ES-I3 (cell line): ENCODE results near the gene MEI1.

Source experiments
- H3K36me3 ChIP-seq: 2 replicates; pipeline ENCODE4 v1.6.1; 2013; ENCODE audit warnings: mild to moderate bottlenecking, low read length, control low read depth, moderate library complexity; ENCODE audit not compliant: insufficient read depth
- H3K4me1 ChIP-seq: 2 replicates; pipeline ENCODE4 v1.6.1; 2013; ENCODE audit warnings: mild to moderate bottlenecking, control low read depth, low read length; ENCODE audit not compliant: insufficient read depth
- H3K9ac ChIP-seq: 2 replicates; pipeline ENCODE4 v1.6.1; 2013; ENCODE audit warnings: low read depth, mild to moderate bottlenecking, low read length, moderate library complexity
- H3K9me3 ChIP-seq: 2 replicates; pipeline ENCODE4 v1.6.1; 2013; ENCODE audit warnings: mild to moderate bottlenecking, low read length, moderate library complexity; ENCODE audit not compliant: control insufficient read depth, insufficient read depth

MEI1 gene

DNA sequence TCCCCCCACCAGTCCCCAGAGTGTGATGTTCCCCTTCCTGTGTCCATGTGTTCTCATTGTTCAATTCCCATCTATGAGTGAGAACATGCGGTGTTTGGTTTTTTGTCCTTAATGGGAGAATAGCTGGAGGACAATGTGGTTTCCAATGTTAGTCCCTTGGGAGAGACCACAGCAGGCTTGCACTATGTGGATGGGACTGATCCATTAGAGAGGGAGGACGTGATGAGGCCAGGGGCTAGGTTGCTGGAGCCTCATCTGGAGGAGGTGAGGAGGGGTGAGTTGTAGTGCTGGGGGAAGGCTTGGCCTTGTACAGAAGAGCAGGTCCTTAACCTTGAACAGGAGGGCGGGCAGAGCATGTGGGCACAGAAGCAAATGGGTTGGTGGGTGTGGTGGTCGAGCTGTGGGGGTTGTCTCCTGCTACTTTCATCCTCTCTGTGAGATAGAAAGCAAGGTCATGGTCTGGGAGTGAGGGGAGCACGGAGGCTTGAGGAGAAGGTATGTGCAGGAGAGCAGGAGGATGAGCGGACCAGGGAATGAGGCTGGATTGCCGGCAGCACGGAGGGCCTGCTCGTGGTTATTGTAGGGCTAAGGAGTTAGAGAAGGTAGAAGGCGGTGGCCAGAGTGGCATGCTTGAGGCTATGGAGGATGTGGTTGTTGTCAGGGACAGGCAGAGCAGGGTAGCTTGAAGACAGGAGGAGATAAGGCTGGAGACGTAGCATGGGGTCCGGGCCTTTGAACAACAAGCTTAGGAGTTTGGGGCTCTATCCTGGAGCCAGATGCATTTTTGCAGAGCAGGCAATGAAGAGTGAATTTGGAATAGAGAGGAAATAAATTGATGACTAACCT lies 122.4 kb downstream of the MEI1 start:
- Histone ChIP-seq H3K9me3 (no peaks in the 10 kb centered on the region), H3K36me3 (no peaks in the 10 kb centered on the region), H3K9ac (no peak overlapping the region), H3K4me1 (peaks cover 10% of the 10 kb centered on the region)

DNA sequence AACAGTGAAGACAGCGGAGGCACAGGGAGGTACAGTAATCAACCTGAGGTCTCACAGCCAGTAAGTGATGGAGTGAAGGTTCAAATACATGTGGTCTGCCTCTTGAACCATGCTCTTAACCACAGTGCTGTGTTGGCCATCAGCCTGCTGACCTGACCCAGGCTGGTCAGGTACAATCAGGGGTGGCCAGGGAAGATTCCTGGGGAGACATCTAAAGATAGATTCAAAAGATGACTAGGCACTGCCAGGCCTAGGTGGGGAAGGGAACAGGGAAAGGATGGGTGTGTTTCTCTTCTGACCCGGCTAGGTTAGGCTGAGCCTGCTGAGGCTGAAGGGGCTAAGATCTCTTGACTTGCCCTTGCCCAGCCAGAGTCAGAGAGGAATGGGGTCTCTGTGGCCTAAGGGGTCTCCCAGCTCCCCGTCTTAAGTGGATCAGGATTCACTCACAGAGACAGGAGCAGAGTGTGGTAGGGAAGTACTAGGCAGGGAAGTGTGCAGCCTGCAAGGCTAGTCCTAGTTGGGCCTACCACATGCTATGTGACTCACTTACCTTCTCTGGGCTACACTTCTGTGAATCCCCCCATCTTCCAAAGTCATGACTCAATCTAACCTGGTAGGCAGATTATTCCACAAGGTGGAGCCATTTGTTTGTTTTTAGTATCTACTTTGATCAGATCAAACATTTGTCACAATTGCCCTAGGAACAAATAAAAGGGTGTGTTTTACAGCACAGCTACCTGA lies 123.2 kb downstream of the MEI1 start:
- peaks cover 15% of the 10 kb centered on the region for H3K4me1 ChIP-seq
- no peaks in the 10 kb centered on the region for H3K9me3 ChIP-seq
- no peaks in the 10 kb centered on the region for H3K36me3 ChIP-seq
- H3K9ac ChIP-seq, result no peak overlapping the region

- H3K9me3 ChIP-seq, result no peaks in the 10 kb centered on the region
- no peak overlapping the region for H3K9ac ChIP-seq
- no peaks in the 10 kb centered on the region for H3K36me3 ChIP-seq
- H3K4me1 ChIP-seq, result peaks cover 15% of the 10 kb centered on the region
Measured at GRCh38 chr22:41823797-41824196, 124.5 kb downstream of the MEI1 start.

DNA sequence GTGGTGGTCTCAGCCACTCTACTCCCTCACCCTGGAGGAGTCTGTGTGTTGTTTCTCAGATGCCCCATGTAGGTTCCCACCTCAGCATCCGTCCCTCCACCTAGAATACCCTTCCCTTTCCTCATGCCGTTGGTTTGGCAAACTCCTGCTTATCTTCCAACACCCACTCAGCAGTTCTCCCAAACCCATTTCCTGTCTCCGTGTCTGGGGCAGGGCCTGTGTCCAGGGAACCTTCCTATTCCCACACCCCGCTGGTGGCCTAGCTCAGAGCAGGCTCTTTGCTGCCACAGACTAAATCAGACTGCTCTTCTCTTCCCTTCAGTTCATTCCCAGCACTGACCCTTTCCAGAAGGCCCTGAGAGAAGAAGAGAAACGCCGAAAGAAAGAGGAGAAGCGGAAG lies 126.1 kb downstream of the MEI1 start:
- H3K36me3 ChIP-seq, result no peaks in the 10 kb centered on the region
- no peak overlapping the region for H3K9ac ChIP-seq
- no peaks in the 10 kb centered on the region for H3K9me3 ChIP-seq
- H3K4me1 ChIP-seq, result peaks cover 15% of the 10 kb centered on the region

GRCh38 chr22:41826021-41826420 lies 126.7 kb downstream of the MEI1 start:
- H3K36me3 ChIP-seq, result no peaks in the 10 kb centered on the region
- H3K9me3 ChIP-seq, result no peaks in the 10 kb centered on the region
- no peak overlapping the region for H3K9ac ChIP-seq
- peaks cover 15% of the 10 kb centered on the region for H3K4me1 ChIP-seq

GRCh38 chr22:41826430-41827383 lies 127.4 kb downstream of the MEI1 start:
- Histone ChIP-seq H3K4me1 (peaks cover 19% of the 10 kb centered on the region), H3K36me3 (no peaks in the 10 kb centered on the region), H3K9me3 (no peaks in the 10 kb centered on the region), H3K9ac (no peak overlapping the region)

DNA sequence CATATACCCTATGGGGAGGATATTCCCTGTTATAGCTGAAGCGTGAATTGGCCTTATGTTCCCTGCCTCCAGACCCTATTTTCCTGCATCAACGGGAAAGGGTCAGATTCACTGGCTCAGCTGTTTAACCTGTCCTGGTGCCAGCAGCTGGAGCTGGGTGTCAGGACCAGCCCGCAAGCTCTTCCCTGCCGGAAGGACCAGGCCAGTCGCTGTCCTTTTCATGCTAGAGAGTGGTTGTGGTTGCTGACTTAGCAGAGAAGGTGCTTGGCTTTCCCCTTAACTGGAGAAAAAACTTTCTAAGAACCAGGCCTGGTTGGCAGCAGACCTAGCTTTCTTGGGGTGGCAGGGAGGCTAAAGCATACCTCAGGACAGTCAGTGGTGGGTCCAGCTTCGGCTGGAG lies 128.4 kb downstream of the MEI1 start:
- no peaks in the 10 kb centered on the region for H3K36me3 ChIP-seq
- no peaks in the 10 kb centered on the region for H3K9me3 ChIP-seq
- peaks cover 19% of the 10 kb centered on the region for H3K4me1 ChIP-seq
- no peak overlapping the region for H3K9ac ChIP-seq

- Histone ChIP-seq H3K9ac (no peak overlapping the region), H3K9me3 (no peaks in the 10 kb centered on the region), H3K4me1 (peaks cover 17% of the 10 kb centered on the region), H3K36me3 (no peaks in the 10 kb centered on the region)
Measured at GRCh38 chr22:41828516-41828915, 129.2 kb downstream of the MEI1 start.

DNA sequence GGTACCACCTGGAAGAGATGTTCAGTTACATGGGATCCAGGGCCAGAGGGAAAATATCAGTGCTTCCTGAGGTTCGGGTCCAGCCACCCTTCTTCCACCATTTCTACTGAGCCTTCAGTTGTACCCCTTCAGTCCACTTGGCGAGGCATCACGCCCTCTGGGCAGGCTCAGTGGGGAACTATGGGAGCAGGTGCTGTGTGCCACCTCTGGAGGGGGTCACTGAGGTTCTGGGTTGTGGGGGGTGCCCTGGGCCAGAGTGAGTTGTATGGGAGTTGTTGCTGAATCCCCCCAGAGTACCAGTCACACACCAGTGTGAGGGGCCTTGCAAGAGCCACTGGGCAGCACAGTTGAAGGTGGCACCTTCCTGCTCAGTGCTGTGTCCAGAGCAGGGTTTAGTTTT lies 130.9 kb downstream of the MEI1 start:
- no peaks in the 10 kb centered on the region for H3K36me3 ChIP-seq
- no peak overlapping the region for H3K9ac ChIP-seq
- peaks cover 20% of the 10 kb centered on the region for H3K4me1 ChIP-seq
- no peaks in the 10 kb centered on the region for H3K9me3 ChIP-seq

DNA sequence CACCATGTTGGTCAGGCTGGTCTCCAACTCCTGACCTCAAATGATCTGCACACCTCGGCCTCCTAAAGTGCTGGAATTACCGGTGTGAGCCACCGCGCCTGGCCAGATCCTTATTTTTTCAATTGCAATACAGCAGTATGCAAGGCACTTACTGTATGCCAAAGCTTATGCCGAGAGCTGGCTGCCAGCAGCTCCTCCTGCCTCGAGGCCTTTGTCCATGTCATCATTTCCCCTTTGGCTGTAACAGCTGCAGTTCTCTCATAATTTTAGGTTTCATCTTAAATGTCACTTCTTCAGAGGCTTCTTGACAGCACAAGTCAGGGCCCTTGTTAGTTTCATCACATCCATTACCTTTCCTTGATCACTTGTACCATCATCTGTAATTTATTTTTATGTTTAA lies 132.1 kb downstream of the MEI1 start:
- Histone ChIP-seq H3K4me1 (peaks cover 19% of the 10 kb centered on the region), H3K36me3 (peaks cover 7% of the 10 kb centered on the region; the same call in 1 of the 2 replicates), H3K9me3 (no peaks in the 10 kb centered on the region), H3K9ac (no peak overlapping the region)

- Histone ChIP-seq H3K4me1 (peaks cover 14% of the 10 kb centered on the region), H3K9me3 (no peaks in the 10 kb centered on the region), H3K36me3 (peaks cover 13% of the 10 kb centered on the region), H3K9ac (peak overlapping the region; percentile 50)
Measured at GRCh38 chr22:41831828-41832552, 132.7 kb downstream of the MEI1 start.

GRCh38 chr22:41832553-41833368 lies 133.5 kb downstream of the MEI1 start, which contains the start of gene SREBF2:
Gene SREBF2, plus strand, starts transcription at chr22:41833105. Its CDS starts 166 bp downstream, at chr22:41833271.
- H3K36me3 ChIP-seq, result peaks cover 14% of the 10 kb centered on the region

More at GRCh38 chr22:41832553-41833368, 133.5 kb downstream of the MEI1 start, which contains the start of gene SREBF2:
- H3K9me3 ChIP-seq, result no peaks in the 10 kb centered on the region
- peaks cover 11% of the 10 kb centered on the region for H3K4me1 ChIP-seq
- peak within 1 kb of the TSS; percentile 80 for H3K9ac ChIP-seq
